SK-N-DZ (cell line): ENCODE data around the gene FKBP15.
A peak's percentile ranks its signal among the peaks of the same experiment; 100 is the strongest.
"Not testable (repeated sequence)": the region's sequence is repeated elsewhere in the genome, so short reads cannot be mapped to it uniquely, and the experiment has no call there.

Experiments
- DNase-seq: peaks from one replicate; pipeline ENCODE4 v3.0.0-alpha.2; 2015; ENCODE audit warnings: low spot score

Gene FKBP15

DNA sequence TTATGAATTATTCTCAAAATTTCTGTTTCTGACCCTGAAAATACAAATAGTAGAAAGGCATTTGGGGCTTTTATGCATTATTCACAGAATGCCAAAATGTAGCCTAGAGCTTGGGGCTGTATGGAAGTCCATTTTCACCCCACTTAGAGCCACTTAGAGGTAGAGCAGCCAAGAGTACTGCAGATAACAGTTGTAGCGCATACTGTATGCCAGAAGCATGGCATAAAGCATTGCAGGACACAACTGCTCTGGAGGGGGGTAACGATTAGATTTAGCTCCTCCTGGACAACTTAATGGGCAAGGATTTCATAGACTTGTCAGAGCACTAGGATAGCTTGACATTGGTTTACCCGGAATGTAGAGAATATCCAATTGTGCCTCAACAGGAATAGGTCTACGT is 15.9 kb upstream of the FKBP15 start:
- DNase-seq: no peak

DNA sequence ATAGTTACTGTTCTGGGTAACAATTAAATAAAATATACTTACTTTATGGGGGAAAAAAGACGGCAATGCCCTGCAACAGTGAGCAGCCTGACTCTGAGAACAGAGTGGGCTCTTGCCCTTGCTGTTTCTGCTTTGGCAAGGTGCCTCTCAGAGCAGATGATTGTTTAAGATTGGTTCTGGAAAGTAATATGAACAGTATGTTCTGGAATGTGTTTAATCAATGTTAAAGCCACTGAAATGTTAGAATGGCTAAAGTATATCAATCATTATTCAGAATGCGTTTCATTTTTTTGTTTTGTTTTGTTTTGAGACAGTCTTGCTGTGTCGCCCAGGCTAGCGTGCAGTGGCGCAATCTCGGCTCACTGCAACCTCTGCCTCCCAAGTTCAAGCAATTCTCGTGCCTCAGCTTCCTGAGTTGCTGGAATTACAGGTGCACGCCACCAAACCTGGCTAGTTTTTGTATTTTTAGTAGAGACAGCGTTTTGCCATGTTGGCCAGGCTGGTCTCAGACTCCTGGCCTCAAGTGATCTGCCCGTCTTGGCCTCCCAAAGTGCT is 14.7 kb upstream of the FKBP15 start:
- DNase-seq: not testable (repeated sequence)

- DNase-seq: no peak
Measured at GRCh38 chr9:113231701-113232100, 10.6 kb upstream of the FKBP15 start.

DNA sequence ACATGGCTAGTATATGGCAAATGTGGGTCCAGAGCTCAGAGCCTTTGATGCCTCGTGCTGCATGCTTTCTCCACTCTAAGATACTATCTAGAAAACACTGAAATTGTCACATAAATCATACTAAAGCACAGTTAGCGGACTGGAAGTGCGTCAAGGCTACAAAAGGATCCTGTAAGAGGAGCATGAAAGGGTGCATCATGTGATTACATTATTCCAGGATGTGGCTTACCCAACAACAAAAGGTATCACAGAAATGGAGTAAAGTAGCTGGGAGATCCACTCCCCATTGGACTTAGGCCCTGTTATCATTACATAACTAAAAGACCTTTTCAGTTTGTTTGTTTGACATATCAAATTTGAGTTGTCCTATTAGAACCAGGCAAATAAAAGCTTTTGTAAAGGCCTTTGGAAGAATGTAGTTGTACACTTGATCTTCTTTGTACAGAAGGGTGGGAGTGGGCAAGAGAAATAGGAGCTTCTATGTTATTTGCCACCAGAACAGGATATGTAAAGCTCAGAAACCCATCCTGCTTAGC is 7.1 kb upstream of the FKBP15 start:
- peak; percentile 66 for DNase-seq

DNA sequence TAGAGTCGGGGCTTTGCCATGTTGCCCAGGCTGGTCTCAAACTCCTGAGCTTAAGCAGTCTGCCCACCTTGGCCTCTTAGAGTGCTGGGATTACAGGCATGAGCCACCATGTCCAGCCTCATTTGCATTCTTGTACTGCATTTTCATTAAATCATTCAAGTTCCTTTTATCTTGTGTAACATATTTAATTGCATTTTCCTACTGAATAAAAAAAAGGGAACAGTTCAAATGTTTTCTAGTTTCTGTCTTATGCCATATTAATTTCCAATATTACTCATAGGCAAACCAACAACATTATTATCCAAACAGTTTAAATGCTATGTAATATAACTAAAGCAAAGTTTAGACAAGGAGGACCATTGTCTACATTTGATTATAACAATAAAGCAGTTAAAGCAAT is 6.4 kb upstream of the FKBP15 start:
- no peak for DNase-seq

- DNase-seq: no peak
Measured at GRCh38 chr9:113223963-113224362, 2.9 kb upstream of the FKBP15 start.

GRCh38 chr9:113222482-113222841 is 1.4 kb upstream of the FKBP15 start:
- DNase-seq: no peak

DNA sequence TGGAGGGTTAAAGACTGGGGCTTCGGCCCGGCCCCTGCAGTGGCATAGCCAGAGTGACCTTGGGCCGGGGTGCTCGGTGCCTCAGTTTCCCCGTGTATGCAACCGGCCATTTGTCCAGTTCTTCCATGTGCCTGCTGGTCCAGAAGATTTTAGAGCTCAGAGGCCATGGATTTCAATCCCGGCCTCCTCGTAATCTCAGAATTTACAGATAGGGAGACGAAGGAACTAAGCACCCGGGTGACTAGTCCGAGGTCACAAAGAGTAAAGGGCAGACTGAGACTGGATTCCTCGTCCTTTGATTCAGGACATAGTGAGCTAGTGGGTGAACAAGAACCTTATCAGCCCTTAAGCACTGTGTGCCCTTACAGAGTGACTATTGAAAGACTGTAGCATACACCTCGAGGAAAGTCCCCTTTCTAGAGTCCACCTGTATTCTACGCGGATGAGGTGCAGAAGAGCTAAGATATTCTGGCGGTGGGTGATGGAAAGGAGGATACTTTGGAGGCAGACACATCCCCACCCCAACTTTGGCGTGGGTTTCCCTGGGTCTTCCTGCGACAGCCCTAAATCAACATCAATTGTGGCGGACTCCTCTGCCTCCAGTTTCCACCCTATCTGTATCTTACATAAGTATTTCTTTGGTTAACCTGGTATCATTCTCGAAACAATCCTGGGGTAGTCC is 864 bp upstream of the FKBP15 start:
- peak; percentile 17 for DNase-seq

- peak; percentile 5 for DNase-seq
Measured at GRCh38 chr9:113220467-113221002, 542 bp downstream of the FKBP15 start.

DNA sequence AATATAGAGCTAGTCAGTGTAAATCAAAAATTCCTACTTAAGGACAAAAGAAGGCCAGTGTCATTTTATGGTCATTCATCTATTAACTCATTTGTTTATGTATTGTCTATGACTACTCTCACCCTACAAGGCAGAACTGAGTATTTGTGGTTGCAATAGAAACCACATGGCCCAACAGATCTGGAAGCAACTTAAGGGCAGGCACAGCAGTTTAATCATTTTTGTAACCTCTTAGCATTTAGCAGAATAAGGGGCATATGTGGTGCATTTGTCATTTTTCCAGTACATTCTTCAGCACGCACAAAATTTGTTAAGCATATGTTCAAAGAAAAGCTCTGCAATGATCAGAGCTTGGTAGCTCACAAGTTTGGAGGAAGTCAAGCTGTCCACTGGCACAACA is 1.1 kb downstream of the FKBP15 start:
- no peak for DNase-seq

DNA sequence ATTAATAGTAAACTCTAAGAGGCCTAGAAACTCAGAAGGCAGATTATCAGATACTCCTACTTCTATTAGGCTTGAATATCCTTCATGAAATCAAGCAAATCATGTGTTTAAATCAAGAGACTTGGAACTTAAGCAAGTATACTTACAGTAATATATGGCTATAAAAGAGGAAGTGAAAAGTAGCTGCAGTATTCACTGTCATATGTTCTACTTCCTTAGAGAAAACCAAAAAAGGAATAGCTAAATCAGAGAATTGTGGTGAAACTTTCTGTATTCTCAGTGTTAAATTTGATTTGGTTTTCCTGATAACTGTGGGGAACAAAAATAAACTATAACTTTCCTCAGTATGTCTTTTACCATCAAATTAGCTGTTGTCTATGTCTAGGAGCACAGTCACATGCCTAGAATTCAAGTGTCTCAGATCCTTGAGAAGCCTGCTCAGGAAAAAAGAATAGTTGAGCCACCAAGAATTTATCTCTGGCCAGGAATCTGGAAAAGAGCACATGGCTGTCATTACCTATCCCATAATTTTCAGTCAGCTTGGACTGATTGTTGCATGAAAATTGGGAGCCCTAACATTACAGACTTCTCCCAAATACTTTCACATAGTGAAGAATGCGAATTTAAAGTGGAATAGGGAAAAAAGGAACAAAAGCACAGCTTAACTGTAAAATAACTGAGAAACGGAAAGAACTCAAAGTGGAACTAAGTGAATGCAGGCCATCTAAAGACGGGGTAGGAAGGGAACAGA is 1.7 kb downstream of the FKBP15 start:
- DNase-seq: no peak

DNA sequence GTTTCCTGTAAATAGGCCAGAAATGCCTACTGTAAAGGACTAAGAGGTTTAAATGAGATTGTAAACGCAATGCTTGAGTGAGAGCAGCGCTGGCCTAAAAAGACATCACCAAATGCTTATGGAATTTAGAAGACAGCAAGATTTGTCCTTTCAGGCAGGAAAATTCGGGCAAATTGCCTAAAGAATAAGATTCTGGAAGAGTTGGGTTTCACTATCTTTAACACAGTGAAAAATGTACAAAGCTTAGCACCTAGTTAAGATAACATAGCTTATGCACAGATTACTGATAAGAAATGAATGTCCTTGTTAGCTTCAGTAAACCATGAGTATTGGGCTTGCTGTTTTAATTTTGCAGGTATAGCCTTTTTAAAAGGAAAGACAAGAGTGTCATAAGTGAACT is 4.7 kb downstream of the FKBP15 start:
- no peak for DNase-seq

GRCh38 chr9:113215132-113215531 is 5.9 kb downstream of the FKBP15 start:
- no peak for DNase-seq

GRCh38 chr9:113210815-113211214 is 10.3 kb downstream of the FKBP15 start:
- no peak for DNase-seq

GRCh38 chr9:113205861-113206260 is 15.2 kb downstream of the FKBP15 start:
- DNase-seq: no peak

DNA sequence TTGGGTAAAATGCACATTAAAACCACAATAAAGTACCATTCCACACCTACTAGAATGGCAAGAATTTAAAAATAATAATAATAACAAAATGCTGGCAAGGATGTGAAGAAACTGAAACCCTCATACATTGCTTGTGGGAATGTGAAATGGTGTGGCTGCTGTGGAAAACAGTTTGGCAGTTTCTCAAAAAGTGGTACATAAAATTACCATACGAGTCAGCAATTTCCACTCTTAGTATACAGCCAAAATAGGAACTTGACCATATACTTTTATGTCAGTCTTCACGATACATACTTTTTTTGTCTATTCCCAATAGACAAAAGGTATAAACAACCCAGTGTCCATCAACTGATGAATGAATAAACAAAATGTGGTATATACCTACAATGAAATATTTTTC is 15.6 kb downstream of the FKBP15 start:
- DNase-seq: no peak

GRCh38 chr9:113199683-113200329 is 21.3 kb downstream of the FKBP15 start:
- no peak for DNase-seq

DNA sequence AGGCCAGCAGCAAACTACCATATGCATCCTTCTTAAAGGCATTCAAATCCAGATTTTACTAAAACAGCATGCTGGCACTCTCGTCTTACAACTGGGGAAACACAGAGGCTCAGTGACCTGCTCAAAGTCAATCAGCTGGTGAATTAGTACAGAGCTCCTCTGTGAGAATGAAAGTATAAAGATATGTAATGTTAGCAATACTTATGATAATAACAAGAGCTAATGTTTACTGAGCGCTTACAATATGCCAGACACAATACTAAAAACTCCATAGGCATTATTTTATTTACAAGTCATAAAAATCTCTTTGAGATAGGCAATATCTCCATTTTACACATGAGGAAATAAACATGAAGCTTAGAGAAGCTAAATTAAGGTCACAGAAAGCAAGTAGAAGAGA is 28.6 kb downstream of the FKBP15 start:
- no peak for DNase-seq

GRCh38 chr9:113187929-113188595 is 33.0 kb downstream of the FKBP15 start:
- no peak for DNase-seq

DNA sequence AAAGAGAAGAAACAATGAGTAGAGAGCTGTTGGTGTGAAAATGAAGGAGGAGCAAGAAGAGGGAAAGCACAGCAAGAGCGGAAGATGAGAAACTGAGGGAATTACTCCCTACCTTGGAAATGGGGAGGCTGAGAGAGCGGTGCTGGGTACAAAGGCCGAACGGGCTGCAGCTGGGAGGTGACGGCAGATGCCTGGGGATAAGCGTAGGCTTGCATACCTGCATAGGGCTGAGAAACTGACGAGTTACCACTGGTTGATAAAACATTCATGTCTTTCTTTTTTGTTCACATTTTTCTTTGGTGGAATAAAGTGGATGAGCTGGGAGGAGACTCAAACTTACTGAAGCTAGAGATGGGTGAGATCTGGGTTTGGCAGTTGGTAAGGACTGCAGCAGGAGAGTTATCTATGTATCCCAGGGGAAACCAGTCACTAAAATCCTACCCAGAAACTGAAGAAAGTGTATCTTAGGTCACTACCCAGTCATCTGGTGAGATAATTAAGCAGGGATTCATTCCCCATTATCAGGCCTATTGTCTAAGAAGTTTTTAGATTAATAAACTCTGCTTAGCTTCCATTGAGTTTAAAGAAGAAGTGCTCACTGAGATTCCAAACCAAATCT is 34.8 kb downstream of the FKBP15 start:
- no peak for DNase-seq

GRCh38 chr9:113185271-113185670 is 35.8 kb downstream of the FKBP15 start:
- DNase-seq: no peak
